NCI-H345 (cell line): Measurements from ENCODE around the gene RNF4.
"Not testable (repeated sequence)": the region's sequence is repeated elsewhere in the genome, so short reads cannot be mapped to it uniquely, and the experiment has no call there.

Experiments
- DNase-seq: peaks from one replicate; lab custom pipeline; 2025; lab: John Stamatoyannopoulos, UW

Gene RNF4

GRCh38 chr4:2457481-2458295 lies 11.2 kb upstream of the RNF4 start:
- DNase-seq: no peak

GRCh38 chr4:2458546-2459491 lies 10.1 kb upstream of the RNF4 start:
- peak; percentile 28 for DNase-seq

- no peak for DNase-seq
These were observed 9.1 kb upstream of the RNF4 start for GRCh38 chr4:2459589-2460349.

GRCh38 chr4:2461246-2461960 lies 7.5 kb upstream of the RNF4 start:
- no peak for DNase-seq

GRCh38 chr4:2462218-2462991 lies 6.5 kb upstream of the RNF4 start:
- peak; percentile 45 for DNase-seq

- no peak for DNase-seq
These were observed 5.7 kb upstream of the RNF4 start for GRCh38 chr4:2462992-2463762.

- no peak for DNase-seq
These were observed 3.9 kb upstream of the RNF4 start for GRCh38 chr4:2465032-2465431.

- not testable (repeated sequence) for DNase-seq
These were observed 3.4 kb upstream of the RNF4 start for GRCh38 chr4:2465544-2465943.

GRCh38 chr4:2469192-2469984 lies 482 bp downstream of the RNF4 start:
- DNase-seq: peak; percentile 9

GRCh38 chr4:2470791-2471190 lies 1.9 kb downstream of the RNF4 start:
- no peak for DNase-seq

- no peak for DNase-seq
These were observed 3.3 kb downstream of the RNF4 start for GRCh38 chr4:2472187-2472586.

- no peak for DNase-seq
These were observed 9.3 kb downstream of the RNF4 start for GRCh38 chr4:2478229-2478628.

GRCh38 chr4:2480649-2481048 lies 11.7 kb downstream of the RNF4 start:
- no peak for DNase-seq

GRCh38 chr4:2482192-2482591 lies 13.3 kb downstream of the RNF4 start:
- DNase-seq: no peak

- DNase-seq: no peak
These were observed 13.8 kb downstream of the RNF4 start for GRCh38 chr4:2482693-2483092.

GRCh38 chr4:2483237-2483636 lies 14.3 kb downstream of the RNF4 start:
- no peak for DNase-seq

GRCh38 chr4:2484185-2484584 lies 15.3 kb downstream of the RNF4 start:
- DNase-seq: no peak

GRCh38 chr4:2484993-2485392 lies 16.1 kb downstream of the RNF4 start:
- no peak for DNase-seq

- DNase-seq: no peak
These were observed 17.1 kb downstream of the RNF4 start for GRCh38 chr4:2485956-2486355.
